Small intestine (tissue), 16 donors: Measurements from ENCODE around the gene TAL2. TPM values are rescaled to one million over a fixed set of nuclear protein-coding genes. Genes with fewer than 3 reads are reported as not detected.

Experiments
- DNase-seq, 2 donors: peaks; one replicate each; pipeline versions ENCODE4 v3.0.0 to v3.0.0-alpha.2; 2013
- FAIRE-seq: peaks from 2 replicates; lab custom pipeline; 2012; peaks lifted over from hg19 to GRCh38; lab: Jason Lieb, UNC
- H3K27ac ChIP-seq, 3 donors: one replicate each; pipeline ENCODE4 v1.5.1; 2013; ENCODE audit warnings: low read length in 2 of 3, mild to moderate bottlenecking in 2 of 3, control low read depth in 1 of 3, inconsistent platforms in 1 of 3, low read depth in 1 of 3, moderate library complexity in 1 of 3
- H3K27me3 ChIP-seq, 3 donors: one replicate each; pipeline ENCODE4 v1.6.1; 2013; ENCODE audit warnings: low read length in 3 of 3, inconsistent platforms in 1 of 3; ENCODE audit not compliant: control insufficient read depth in 3 of 3, insufficient read depth in 3 of 3
- H3K36me3 ChIP-seq, 3 donors: one replicate each; pipeline ENCODE4 v1.6.1; 2013; ENCODE audit warnings: low read length in 3 of 3, inconsistent platforms in 1 of 3, low read depth in 1 of 3, mild to moderate bottlenecking in 1 of 3, moderate library complexity in 1 of 3; ENCODE audit not compliant: control insufficient read depth in 3 of 3, insufficient read depth in 2 of 3
- H3K4me1 ChIP-seq, 3 donors: one replicate each; pipeline ENCODE4 v1.6.1; 2013; ENCODE audit warnings: low read length in 2 of 3, inconsistent platforms in 1 of 3, low read depth in 1 of 3, mild to moderate bottlenecking in 1 of 3, moderate library complexity in 1 of 3; ENCODE audit not compliant: control insufficient read depth in 3 of 3, insufficient read depth in 2 of 3
- H3K4me3 ChIP-seq, 3 donors: one replicate each; pipeline ENCODE4 v1.5.1; 2013; ENCODE audit warnings: low read length in 3 of 3, control low read depth in 1 of 3, inconsistent platforms in 1 of 3, low read depth in 1 of 3, mild to moderate bottlenecking in 1 of 3, moderate library complexity in 1 of 3
- H3K9me3 ChIP-seq, 2 donors: one replicate each; pipeline ENCODE4 v1.6.1; 2013; ENCODE audit warnings: low read depth in 1 of 2, low read length in 1 of 2; ENCODE audit not compliant: control insufficient read depth in 2 of 2, insufficient read depth in 1 of 2
- WGBS, 3 donors: extraction: QIAGEN DNeasy Blood & Tissue Kit; methylation state at CpG; one replicate each; pipeline ENCODE4 v1.1.7; 2013; 5-methylcytosine and 5-hydroxymethylcytosine counted together
- long read RNA-seq, 10 donors: transcript quantifications; one replicate each; lab custom pipeline, GENCODE V29; 2026
- polyA plus RNA-seq, 4 donors: library from polyadenylated mRNA; stranded (reverse) in 3 of 4; unstranded in 1 of 4; fragments of 200-250 nt in 3 of 4; fragments of 120-200 nt in 1 of 4; gene quantifications; one replicate each; pipeline versions ENCODE4 v1.2.1 to v1.2.3, GENCODE V29; 2013
- donor health status: healthy with polysubstance abuse.
- donor health status: control.
- donor health status: control.
- donor health status: Bipolar disorder and iron deficiency.
- donor health status: healthy.

TAL2 gene
- polyA plus RNA-seq: under 1 TPM in 2 of 4 donors, not detected in 2; 0.10 to 0.77 TPM
- long read RNA-seq, donor 1: 0 reads
- long read RNA-seq, donor 2: 0 reads
- long read RNA-seq, donor 3: 0 reads
- long read RNA-seq, donor 4: 0 reads
- long read RNA-seq, donor 5: 0 reads
- long read RNA-seq, donor 6: 0 reads
- long read RNA-seq, donor 7: 0 reads
- long read RNA-seq, donor 8: 0 reads
- long read RNA-seq, donor 9: 0 reads
- long read RNA-seq, donor 10: 0 reads

DNA sequence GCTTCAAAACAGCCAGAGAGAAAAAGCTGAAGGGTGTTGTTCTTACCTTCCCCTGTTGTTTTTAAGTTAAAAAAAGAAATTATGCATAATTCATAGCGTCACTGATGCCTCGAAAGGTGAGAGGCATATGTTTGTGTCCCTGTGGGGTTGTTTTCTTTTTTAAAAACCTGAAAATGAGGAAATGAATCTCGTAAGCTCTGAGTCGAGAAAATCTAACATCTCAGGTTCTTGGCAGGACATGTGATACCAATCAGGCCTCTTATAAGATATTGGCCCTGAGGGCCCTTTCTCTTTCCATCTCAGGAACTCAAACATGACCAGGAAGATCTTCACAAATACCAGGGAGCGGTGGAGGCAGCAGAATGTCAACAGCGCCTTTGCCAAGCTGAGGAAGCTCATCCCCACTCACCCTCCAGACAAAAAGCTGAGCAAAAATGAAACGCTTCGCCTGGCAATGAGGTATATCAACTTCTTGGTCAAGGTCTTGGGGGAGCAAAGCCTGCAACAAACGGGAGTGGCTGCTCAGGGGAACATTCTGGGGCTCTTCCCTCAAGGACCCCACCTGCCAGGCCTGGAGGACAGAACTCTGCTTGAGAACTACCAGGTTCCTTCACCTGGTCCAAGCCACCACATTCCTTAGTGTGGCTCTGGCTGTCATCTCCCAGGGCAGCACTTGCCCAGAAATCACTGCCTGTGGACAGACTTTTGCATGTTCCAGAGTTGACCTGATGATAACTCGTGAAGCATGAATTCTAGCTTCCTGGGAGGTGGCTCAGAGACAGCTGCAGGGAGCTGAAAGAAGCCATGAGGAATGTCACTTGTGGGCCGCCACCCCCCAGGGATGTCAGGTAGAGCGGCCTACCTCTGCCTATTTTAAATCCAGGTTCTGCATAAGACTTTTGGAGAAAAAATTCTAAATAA lies at the start of gene TAL2:
Gene TAL2 (plus strand): TSS at position 274 of the 921 bp plus-strand sequence. CDS start 40 bp downstream, at position 314.
- FAIRE-seq (no peak), DNase-seq (no peak)
- H3K36me3 ChIP-seq: no peaks in the 10 kb centered on the region
- 85 to 86% (median 85%) methylated on average over 12 of the region's 12 CpGs for WGBS, 3 donors
- peaks cover 0 to 2% (median 2%) of the 10 kb centered on the region in 3 donors for H3K27me3 ChIP-seq
- H3K9me3 ChIP-seq: no peaks in the 10 kb centered on the region
- H3K4me1 ChIP-seq: no peaks in the 10 kb centered on the region
- no peak within 1 kb of the TSS for H3K4me3 ChIP-seq
- no peak within 1 kb of the TSS for H3K27ac ChIP-seq

DNA sequence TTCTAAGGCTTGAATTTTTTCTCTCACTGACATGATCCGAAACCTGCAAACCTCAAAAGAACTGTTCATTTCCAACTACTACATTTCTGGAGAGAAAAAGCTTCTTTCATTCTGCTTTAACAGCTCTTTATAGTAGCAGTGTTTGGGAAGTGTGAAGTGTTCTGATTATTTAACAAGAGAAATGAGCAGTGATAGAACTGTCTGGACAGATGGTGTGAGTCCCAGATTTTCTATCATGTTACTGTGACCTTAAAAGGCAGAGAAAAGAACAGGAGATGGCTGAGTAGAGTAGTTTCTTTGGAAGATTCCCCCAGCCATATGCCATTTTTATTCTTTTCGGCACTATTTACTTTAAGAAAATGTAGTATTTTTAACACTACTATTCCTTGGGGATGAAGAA lies 41.3 kb upstream of the TAL2 start:
- H3K27ac ChIP-seq: no peak overlapping the region
- H3K4me3 ChIP-seq: no peak overlapping the region
- H3K4me1 ChIP-seq: no peaks in the 10 kb centered on the region
- no peaks in the 10 kb centered on the region for H3K27me3 ChIP-seq
- H3K36me3 ChIP-seq: peaks cover 0 to 3% (median 0%) of the 10 kb centered on the region in 3 donors
- 90 to 94% (median 92%) methylated on average over 2 of the region's 2 CpGs for WGBS, 3 donors
- H3K9me3 ChIP-seq: no peaks in the 10 kb centered on the region
- no peak for DNase-seq
- FAIRE-seq: no peak

DNA sequence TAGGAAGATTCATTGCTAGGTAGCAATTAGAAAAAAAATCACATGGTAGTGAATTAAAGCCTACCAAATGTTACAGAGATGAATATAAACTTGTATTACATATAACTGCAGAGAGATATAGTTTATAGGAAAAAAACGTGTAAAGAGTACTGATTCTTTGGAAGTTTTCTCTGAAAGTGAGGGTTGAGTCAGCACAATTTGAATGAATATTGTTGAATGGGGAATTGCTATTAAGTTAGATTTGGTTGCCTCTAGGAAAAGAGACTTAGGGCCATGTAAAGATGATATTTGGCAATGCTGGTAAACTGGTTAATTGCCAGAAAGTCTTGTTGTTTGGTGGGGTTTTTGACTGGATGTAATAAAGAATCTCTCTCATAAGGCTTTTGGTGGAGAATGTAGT lies 37.2 kb upstream of the TAL2 start:
- Histone ChIP-seq H3K27me3 (no peaks in the 10 kb centered on the region), H3K4me3 (no peak overlapping the region), H3K36me3 (peaks cover 0 to 3% (median 0%) of the 10 kb centered on the region in 3 donors), H3K9me3 (no peaks in the 10 kb centered on the region), H3K27ac (no peak overlapping the region), H3K4me1 (no peaks in the 10 kb centered on the region)
- 74 to 82% (median 78%) methylated on average over 1 of the region's 1 CpG for WGBS, 3 donors
- DNase-seq: no peak
- no peak for FAIRE-seq

DNA sequence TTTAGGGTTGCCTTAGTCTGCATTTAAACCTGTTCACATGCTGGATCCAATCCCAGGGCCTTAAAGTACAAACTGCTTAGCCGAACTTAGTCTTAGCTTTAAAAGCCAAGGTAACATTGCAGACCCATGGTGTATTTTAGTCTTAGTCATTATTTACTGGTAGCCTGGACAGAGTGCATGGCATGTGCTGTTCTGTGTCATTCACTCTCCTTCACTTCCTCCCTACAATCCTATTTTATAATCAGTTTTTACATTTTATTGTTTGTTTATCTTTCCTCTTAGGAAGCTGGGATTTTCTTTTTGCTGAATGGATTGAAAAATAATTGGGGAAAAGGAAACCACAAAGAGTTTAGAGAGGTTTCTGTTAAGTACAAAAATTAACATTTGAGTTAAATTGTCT lies 29.4 kb upstream of the TAL2 start:
- peaks cover 0 to 4% of the 10 kb centered on the region in 2 donors for H3K9me3 ChIP-seq
- no peaks in the 10 kb centered on the region for H3K4me1 ChIP-seq
- H3K36me3 ChIP-seq: peaks cover 0 to 3% (median 0%) of the 10 kb centered on the region in 3 donors
- DNase-seq (no peak), FAIRE-seq (no peak)
- H3K27ac ChIP-seq: no peak overlapping the region
- 85 to 97% (median 92%) methylated on average over 1 of the region's 1 CpG for WGBS, 3 donors
- H3K4me3 ChIP-seq: no peak overlapping the region
- no peaks in the 10 kb centered on the region for H3K27me3 ChIP-seq

DNA sequence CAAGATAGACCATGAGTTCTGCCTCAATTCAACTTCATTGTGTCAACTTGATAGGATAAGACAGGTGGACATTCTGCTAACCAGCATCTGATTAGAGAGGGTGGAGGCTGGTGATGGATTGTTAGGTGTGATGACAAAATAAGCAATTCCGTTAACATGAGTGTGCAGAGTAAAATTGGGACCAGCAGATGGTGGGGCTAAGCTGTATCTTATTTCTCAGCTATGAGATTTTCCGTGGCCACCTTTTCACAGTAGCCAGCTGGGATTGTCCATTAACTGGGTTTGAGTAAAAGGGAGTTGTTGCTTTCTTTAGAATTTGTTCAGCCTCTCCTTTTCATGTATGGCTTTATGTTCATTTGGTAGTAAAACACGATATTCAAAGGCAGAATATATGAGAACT lies 28.8 kb upstream of the TAL2 start:
- H3K27ac ChIP-seq: no peak overlapping the region
- no peak for DNase-seq
- peaks cover 0 to 4% of the 10 kb centered on the region in 2 donors for H3K9me3 ChIP-seq
- H3K27me3 ChIP-seq: no peaks in the 10 kb centered on the region
- H3K4me3 ChIP-seq: no peak overlapping the region
- no peak for FAIRE-seq
- no peaks in the 10 kb centered on the region for H3K4me1 ChIP-seq
- WGBS, 3 donors: 88 to 95% (median 89%) methylated on average over 3 of the region's 3 CpGs
- H3K36me3 ChIP-seq: peaks cover 0 to 3% (median 0%) of the 10 kb centered on the region in 3 donors

DNA sequence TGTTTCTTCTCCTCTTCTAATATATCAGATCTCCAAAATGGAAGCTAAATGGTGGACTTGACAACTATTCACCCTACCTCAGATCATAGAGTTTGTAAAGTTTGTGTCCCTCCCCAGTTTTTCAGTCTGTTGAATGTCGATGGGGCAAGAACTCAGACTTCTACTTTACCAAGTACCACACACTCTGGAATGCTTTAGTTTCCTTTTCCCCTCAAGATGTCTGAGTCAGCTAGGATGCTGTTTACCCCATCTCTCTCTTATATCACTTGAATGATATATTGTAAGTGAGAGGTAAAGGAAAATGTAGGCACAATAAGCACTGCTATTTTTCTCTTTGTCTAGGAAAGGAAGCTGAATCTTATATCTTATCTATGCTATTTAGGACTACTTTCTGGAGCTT lies 25.9 kb upstream of the TAL2 start:
- H3K36me3 ChIP-seq: peaks cover 0 to 3% (median 0%) of the 10 kb centered on the region in 3 donors
- FAIRE-seq (no peak), DNase-seq (no peak)
- 96 to 100% (median 98%) methylated on average over 1 of the region's 1 CpG for WGBS, 3 donors
- no peaks in the 10 kb centered on the region for H3K27me3 ChIP-seq
- H3K4me3 ChIP-seq: no peak overlapping the region
- no peaks in the 10 kb centered on the region for H3K9me3 ChIP-seq
- H3K27ac ChIP-seq: no peak overlapping the region
- no peaks in the 10 kb centered on the region for H3K4me1 ChIP-seq

DNA sequence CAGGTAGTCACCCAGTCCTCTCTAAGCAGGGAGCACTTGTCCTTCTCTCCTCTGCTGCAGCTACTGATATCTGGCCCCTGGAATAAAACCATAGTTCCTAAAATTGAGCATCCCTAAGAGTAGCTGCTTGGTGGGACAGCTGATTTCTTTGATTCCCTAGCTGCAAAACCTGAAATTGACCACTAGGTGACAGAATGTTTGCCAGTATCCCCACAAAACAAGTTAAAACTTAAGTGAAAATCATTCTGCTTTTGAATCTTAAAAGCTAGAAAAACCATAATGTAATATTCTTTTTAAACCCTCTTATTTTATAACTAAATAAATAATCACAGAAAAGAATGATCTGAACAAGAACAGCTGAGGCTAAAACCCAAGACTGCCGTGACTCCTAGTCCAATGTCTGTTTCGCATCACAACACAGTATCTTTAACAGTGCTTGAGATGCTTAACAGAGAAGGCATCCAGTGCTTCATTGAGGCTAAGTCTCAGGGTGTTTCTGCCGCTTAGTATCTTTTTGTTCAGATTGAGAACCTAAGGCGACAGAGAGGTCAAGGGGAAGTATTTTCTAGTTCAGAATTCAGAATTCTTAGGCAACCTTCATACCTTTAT lies 24.4 kb upstream of the TAL2 start:
- FAIRE-seq (no peak), DNase-seq (peak in 1 of 2 donors; percentile 3)
- H3K4me1 ChIP-seq: no peaks in the 10 kb centered on the region
- H3K27ac ChIP-seq: no peak overlapping the region
- no peaks in the 10 kb centered on the region for H3K9me3 ChIP-seq
- no peak overlapping the region for H3K4me3 ChIP-seq
- no peaks in the 10 kb centered on the region for H3K27me3 ChIP-seq
- peaks cover 0 to 3% (median 0%) of the 10 kb centered on the region in 3 donors for H3K36me3 ChIP-seq
- WGBS, 3 donors: 96 to 99% (median 97%) methylated on average over 4 of the region's 4 CpGs

DNA sequence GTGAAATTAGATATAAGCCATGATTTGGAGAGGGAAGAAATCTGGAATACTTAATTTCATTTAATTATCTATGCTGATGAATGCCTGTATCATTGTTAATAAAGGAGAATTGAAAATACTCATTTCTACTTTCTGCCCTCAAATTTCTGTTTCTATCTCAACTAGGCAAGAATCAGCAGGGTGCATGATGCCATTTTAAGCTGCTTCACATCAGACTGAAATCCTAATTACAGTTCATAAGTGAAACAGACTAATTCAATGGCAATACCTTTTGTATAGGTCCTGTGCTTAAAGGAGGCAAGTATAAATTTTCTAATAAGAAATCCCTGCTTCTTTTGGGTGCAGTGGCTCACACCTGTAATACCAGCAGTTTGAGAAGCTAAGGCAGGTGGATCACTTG lies 22.3 kb upstream of the TAL2 start:
- no peaks in the 10 kb centered on the region for H3K4me1 ChIP-seq
- H3K9me3 ChIP-seq: no peaks in the 10 kb centered on the region
- no peak overlapping the region for H3K27ac ChIP-seq
- H3K4me3 ChIP-seq: no peak overlapping the region
- peaks cover 0 to 3% (median 0%) of the 10 kb centered on the region in 3 donors for H3K36me3 ChIP-seq
- no peak for DNase-seq
- FAIRE-seq: no peak
- H3K27me3 ChIP-seq: no peaks in the 10 kb centered on the region
